ENCODE measurements around the gene SERPINA4.

The SERPINA4 gene

DNA sequence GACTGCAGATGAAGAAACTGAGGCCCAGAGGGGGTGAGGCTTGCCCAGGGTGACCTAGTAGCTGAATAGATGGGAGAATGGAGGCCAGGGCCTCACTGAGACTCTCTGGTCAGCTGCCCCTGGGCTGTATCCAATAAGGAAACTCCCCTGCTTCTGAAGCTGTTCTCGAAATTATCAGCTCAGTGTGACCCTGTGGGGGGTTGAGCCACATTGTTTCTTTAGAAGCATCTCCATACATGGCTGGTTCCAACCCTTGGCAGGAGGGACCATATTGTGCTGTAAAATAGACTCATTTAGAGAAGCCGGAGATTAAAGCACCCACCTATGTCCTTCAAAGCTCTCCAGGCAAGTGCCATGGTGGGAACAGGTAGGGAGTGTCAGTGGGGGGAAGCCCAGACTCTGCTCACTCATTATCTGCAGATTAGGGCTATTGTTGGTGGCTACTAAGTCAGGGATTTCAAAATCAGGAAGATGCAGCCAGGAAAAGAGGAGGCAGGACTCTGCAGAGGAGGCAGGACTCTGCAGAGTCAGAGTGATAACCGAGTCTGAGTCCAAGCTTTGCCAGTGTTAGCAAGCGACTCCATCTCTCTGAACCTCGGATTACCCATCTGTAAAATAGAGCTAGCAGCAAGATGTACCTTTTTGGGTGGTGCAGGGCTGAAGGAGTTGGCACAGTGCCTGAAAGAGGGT, 23.5 kb downstream of the SERPINA4 start:
- ATAC-seq: no peak

DNA sequence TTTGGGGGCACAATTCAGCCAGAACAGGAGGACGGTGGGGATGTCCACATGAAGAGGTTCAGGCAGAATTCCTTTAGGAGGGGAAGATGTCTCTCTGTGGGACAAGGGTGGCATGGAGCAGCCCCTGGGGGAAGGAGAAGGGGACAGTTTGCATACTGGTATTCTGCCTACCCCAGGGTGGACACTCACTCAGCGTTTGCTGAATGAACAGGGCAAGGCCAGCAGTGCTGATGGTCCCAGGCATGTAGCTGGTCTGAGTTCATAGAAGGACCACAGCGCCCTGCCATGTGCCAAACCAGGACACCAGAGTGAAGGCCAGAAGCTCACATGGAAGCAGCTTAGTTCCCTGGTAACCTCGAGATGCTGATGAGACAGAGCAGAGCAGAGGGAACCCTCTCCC, 25.4 kb downstream of the SERPINA4 start:
- no peak for ATAC-seq
- TF ChIP-seq PPARA (CRISPR knock-in tag; IDR thresholded peaks at IDR 0.05; ENCODE audit: borderline replicate concordance): no peak
- no peak for TF ChIP-seq ZNF70 (CRISPR knock-in tag; IDR thresholded peaks at IDR 0.05)
- TF ChIP-seq RARB (CRISPR knock-in tag; IDR thresholded peaks at IDR 0.05): no peak
- TF ChIP-seq SNAI2 (CRISPR knock-in tag; IDR thresholded peaks at IDR 0.05): no peak
- TF ChIP-seq ZNF565 (CRISPR knock-in tag; conservative IDR thresholded peaks at IDR 0.05; ENCODE audit: low read depth): no peak
- TF ChIP-seq, protein P1, sequence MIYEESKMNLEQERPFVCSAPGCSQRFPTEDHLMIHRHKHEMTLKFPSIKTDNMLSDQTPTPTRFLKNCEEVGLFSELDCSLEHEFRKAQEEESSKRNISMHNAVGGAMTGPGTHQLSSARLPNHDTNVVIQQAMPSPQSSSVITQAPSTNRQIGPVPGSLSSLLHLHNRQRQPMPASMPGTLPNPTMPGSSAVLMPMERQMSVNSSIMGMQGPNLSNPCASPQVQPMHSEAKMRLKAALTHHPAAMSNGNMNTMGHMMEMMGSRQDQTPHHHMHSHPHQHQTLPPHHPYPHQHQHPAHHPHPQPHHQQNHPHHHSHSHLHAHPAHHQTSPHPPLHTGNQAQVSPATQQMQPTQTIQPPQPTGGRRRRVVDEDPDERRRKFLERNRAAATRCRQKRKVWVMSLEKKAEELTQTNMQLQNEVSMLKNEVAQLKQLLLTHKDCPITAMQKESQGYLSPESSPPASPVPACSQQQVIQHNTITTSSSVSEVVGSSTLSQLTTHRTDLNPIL (CRISPR knock-in tag; IDR thresholded peaks at IDR 0.05; ENCODE audit: low read depth): no peak
- TF ChIP-seq ISL1 (CRISPR knock-in tag; IDR thresholded peaks at IDR 0.05): no peak
- no peak for TF ChIP-seq CSDC2 (CRISPR knock-in tag; IDR thresholded peaks at IDR 0.05)
- TF ChIP-seq TSHZ2 (CRISPR knock-in tag; IDR thresholded peaks at IDR 0.05): no peak
- TF ChIP-seq ZC3H10 (CRISPR knock-in tag; IDR thresholded peaks at IDR 0.05): no peak
- TF ChIP-seq ARNTL (CRISPR knock-in tag; IDR thresholded peaks at IDR 0.05; ENCODE audit: borderline replicate concordance, low read depth): no peak
- no peak for TF ChIP-seq ZNF8 (CRISPR knock-in tag; IDR thresholded peaks at IDR 0.05)
- no peak for TF ChIP-seq ZFP30 (CRISPR knock-in tag; IDR thresholded peaks at IDR 0.05)
- TF ChIP-seq ESRRG (CRISPR knock-in tag; IDR thresholded peaks at IDR 0.05): no peak
- TF ChIP-seq TCF4 (CRISPR knock-in tag; IDR thresholded peaks at IDR 0.05; ENCODE audit: borderline replicate concordance): no peak
- no peak for TF ChIP-seq BACH2 (CRISPR knock-in tag; IDR thresholded peaks at IDR 0.05; ENCODE audit: borderline replicate concordance)
- no peak for TF ChIP-seq TOX (CRISPR knock-in tag; IDR thresholded peaks at IDR 0.05; ENCODE audit: borderline replicate concordance)
- TF ChIP-seq, protein P2, sequence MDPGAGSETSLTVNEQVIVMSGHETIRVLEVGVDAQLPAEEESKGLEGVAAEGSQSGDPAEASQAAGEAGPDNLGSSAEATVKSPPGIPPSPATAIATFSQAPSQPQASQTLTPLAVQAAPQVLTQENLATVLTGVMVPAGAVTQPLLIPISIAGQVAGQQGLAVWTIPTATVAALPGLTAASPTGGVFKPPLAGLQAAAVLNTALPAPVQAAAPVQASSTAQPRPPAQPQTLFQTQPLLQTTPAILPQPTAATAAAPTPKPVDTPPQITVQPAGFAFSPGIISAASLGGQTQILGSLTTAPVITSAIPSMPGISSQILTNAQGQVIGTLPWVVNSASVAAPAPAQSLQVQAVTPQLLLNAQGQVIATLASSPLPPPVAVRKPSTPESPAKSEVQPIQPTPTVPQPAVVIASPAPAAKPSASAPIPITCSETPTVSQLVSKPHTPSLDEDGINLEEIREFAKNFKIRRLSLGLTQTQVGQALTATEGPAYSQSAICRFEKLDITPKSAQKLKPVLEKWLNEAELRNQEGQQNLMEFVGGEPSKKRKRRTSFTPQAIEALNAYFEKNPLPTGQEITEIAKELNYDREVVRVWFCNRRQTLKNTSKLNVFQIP (CRISPR knock-in tag; IDR thresholded peaks at IDR 0.05; ENCODE audit: borderline replicate concordance, low read depth): no peak
- TF ChIP-seq GLIS3 (CRISPR knock-in tag; IDR thresholded peaks at IDR 0.05): no peak
- TF ChIP-seq ZFP3 (CRISPR knock-in tag; IDR thresholded peaks at IDR 0.05): no peak

More for the DNA sequence above, 23.5 kb downstream of the SERPINA4 start:
- no peak for TF ChIP-seq TSHZ2 (CRISPR knock-in tag; IDR thresholded peaks at IDR 0.05)
- TF ChIP-seq SNAI2 (CRISPR knock-in tag; IDR thresholded peaks at IDR 0.05): no peak
- TF ChIP-seq PATZ1 (CRISPR knock-in tag; IDR thresholded peaks at IDR 0.05; ENCODE audit: borderline replicate concordance): no peak
- no peak for TF ChIP-seq ISL1 (CRISPR knock-in tag; IDR thresholded peaks at IDR 0.05)
- no peak for TF ChIP-seq OSR1 (CRISPR knock-in tag; IDR thresholded peaks at IDR 0.05)
